ENCODE results near the gene TNNT3. TPM values are rescaled to one million over a fixed set of nuclear protein-coding genes. Genes with fewer than 3 reads are reported as not detected.

Gene TNNT3
- total RNA-seq, 1 experiment from 2014 or later: 0.88 TPM

DNA sequence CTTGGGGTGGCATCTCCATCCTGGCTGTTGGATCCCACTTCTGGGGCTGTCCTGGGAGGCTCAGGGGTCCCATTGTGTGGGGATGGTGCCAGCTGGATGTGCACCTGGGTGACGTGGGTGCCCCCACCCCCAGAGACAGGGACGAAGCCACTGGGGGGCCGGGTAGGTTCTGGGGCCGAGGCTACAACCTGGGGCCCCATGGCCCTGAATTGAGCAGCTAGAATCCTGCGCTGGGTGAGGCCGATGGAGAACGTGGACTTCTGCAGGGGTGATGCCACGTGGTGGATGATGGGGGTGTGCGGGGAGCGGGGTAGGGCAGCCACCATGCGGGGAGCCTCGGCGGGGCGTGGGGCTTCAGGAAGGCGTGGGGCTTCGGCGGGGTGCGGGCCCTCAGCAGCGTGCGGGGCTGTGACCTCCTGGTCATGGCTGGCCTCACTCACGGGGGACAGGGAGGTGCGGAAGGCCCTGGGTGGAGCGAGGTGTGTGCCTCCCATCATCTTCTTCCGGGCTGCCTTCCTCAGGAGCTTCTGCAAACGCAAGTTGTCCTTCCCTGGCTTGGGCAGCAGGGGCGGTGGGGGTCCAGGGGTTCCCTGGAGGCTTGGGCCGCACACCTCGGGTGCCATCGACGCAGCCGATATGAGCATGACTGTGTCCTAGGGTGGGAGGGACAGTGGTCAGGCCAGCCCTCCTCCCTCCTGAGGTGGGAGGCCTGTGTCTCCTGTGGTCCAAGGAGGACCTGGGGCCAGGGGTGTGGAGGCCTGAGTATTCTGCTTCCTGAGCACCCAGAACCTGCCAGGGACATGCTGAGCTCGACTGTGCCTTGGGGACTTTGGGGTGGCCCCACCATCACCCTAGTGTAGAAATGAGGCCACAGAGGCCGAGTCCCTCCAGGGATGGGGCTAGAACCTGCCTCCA, 29.3 kb upstream of the TNNT3 start:
- Histone ChIP-seq H3K27me3 (replicated peaks; ENCODE audit: control insufficient read depth, insufficient read depth, low read length) (no peaks in the 10 kb centered on the region), H3K4me3 (ENCODE audit: low read depth, low read length) (no peak overlapping the region), H3K9me3 (no peaks in the 10 kb centered on the region), H3K4me1 (no peaks in the 10 kb centered on the region), H3K36me3 (ENCODE audit: control insufficient read depth, insufficient read depth, low read length) (no peaks in the 10 kb centered on the region)
- no peak overlapping the region for H3K4me3 Mint-ChIP-seq (ENCODE audit: unreplicated experiment)
- intact Hi-C loops (cut with micrococcal nuclease; ENCODE audit: unreplicated experiment): no loop called here
- no peaks in the 10 kb centered on the region for H3K9me3 Mint-ChIP-seq (ENCODE audit: unreplicated experiment)
- DNase-seq: no peak
- H3K36me3 Mint-ChIP-seq (ENCODE audit: insufficient read depth, unreplicated experiment): no peaks in the 10 kb centered on the region
- ChIA-PET POLR2A (no interaction called here), CTCF (interaction anchor here (1.2 kb wide), 1 partner anchor 55 kb away, joined by 3 read pairs; the partner anchor contains the start of gene SYT8)
- no peak overlapping the region for H3K27ac Mint-ChIP-seq (ENCODE audit: unreplicated experiment)
- no peaks in the 10 kb centered on the region for H3K4me1 Mint-ChIP-seq (ENCODE audit: low read depth, unreplicated experiment)
- TF ChIP-seq, protein P1, sequence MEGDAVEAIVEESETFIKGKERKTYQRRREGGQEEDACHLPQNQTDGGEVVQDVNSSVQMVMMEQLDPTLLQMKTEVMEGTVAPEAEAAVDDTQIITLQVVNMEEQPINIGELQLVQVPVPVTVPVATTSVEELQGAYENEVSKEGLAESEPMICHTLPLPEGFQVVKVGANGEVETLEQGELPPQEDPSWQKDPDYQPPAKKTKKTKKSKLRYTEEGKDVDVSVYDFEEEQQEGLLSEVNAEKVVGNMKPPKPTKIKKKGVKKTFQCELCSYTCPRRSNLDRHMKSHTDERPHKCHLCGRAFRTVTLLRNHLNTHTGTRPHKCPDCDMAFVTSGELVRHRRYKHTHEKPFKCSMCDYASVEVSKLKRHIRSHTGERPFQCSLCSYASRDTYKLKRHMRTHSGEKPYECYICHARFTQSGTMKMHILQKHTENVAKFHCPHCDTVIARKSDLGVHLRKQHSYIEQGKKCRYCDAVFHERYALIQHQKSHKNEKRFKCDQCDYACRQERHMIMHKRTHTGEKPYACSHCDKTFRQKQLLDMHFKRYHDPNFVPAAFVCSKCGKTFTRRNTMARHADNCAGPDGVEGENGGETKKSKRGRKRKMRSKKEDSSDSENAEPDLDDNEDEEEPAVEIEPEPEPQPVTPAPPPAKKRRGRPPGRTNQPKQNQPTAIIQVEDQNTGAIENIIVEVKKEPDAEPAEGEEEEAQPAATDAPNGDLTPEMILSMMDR (IDR thresholded peaks at IDR 0.05; ENCODE audit: insufficient read depth in 1 of 2, low read depth in 1 of 2, low read length in 1 of 2, severe bottlenecking in 1 of 2, unreplicated experiment in 1 of 2): no peak
- H3K27me3 Mint-ChIP-seq (ENCODE audit: insufficient read depth, unreplicated experiment): peaks cover 3% of the 10 kb centered on the region
- BruUV-seq (replicated peaks): no TSS peak

GRCh38 chr11:1890856-1891830, 28.4 kb upstream of the TNNT3 start:
- ChIA-PET CTCF (interaction anchor here (1.2 kb wide), 2 partner anchors 56 to 260 kb away, joined by 3 read pairs; partner anchors contain the start of gene SYT8), POLR2A (no interaction called here)
- H3K9me3 Mint-ChIP-seq (ENCODE audit: unreplicated experiment): no peaks in the 10 kb centered on the region
- no peaks in the 10 kb centered on the region for H3K4me1 Mint-ChIP-seq (ENCODE audit: low read depth, unreplicated experiment)
- no peak for DNase-seq
- Histone ChIP-seq H3K4me1 (no peaks in the 10 kb centered on the region), H3K27me3 (replicated peaks; ENCODE audit: control insufficient read depth, insufficient read depth, low read length) (no peaks in the 10 kb centered on the region), H3K9me3 (no peaks in the 10 kb centered on the region), H3K4me3 (ENCODE audit: low read depth, low read length) (no peak overlapping the region), H3K36me3 (ENCODE audit: control insufficient read depth, insufficient read depth, low read length) (no peaks in the 10 kb centered on the region)
- peaks cover 3% of the 10 kb centered on the region for H3K27me3 Mint-ChIP-seq (ENCODE audit: insufficient read depth, unreplicated experiment)
- no peak overlapping the region for H3K27ac Mint-ChIP-seq (ENCODE audit: unreplicated experiment)
- BruUV-seq (replicated peaks): no TSS peak
- no peaks in the 10 kb centered on the region for H3K36me3 Mint-ChIP-seq (ENCODE audit: insufficient read depth, unreplicated experiment)
- intact Hi-C loops (cut with micrococcal nuclease; ENCODE audit: unreplicated experiment): no loop called here
- H3K4me3 Mint-ChIP-seq (ENCODE audit: unreplicated experiment): no peak overlapping the region
- TF ChIP-seq, protein P1 (IDR thresholded peaks at IDR 0.05; ENCODE audit: insufficient read depth in 1 of 2, low read depth in 1 of 2, low read length in 1 of 2, severe bottlenecking in 1 of 2, unreplicated experiment in 1 of 2): no peak

- TF ChIP-seq, protein P1 (IDR thresholded peaks at IDR 0.05; ENCODE audit: insufficient read depth in 1 of 2, low read depth in 1 of 2, low read length in 1 of 2, severe bottlenecking in 1 of 2, unreplicated experiment in 1 of 2): no peak
- POLR2A ChIA-PET: no interaction called here
- no peaks in the 10 kb centered on the region for H3K9me3 ChIP-seq
- peaks cover 3% of the 10 kb centered on the region for H3K27me3 Mint-ChIP-seq (ENCODE audit: insufficient read depth, unreplicated experiment)
- CTCF ChIA-PET: interaction anchor here (1.2 kb wide), 2 partner anchors 57 to 260 kb away, joined by 3 read pairs; partner anchors contain the start of gene SYT8
- no peaks in the 10 kb centered on the region for H3K4me1 Mint-ChIP-seq (ENCODE audit: low read depth, unreplicated experiment)
- intact Hi-C loops (cut with micrococcal nuclease; ENCODE audit: unreplicated experiment): no loop called here
- no peaks in the 10 kb centered on the region for H3K27me3 ChIP-seq (replicated peaks; ENCODE audit: control insufficient read depth, insufficient read depth, low read length)
- no TSS peak for BruUV-seq (replicated peaks)
- no peak within 1 kb of the TSS for H3K27ac Mint-ChIP-seq (ENCODE audit: unreplicated experiment)
- H3K4me3 Mint-ChIP-seq (ENCODE audit: unreplicated experiment): no peak within 1 kb of the TSS
- no peaks in the 10 kb centered on the region for H3K36me3 ChIP-seq (ENCODE audit: control insufficient read depth, insufficient read depth, low read length)
- H3K4me3 ChIP-seq (ENCODE audit: low read depth, low read length): no peak within 1 kb of the TSS
- H3K4me1 ChIP-seq: no peaks in the 10 kb centered on the region
- no peaks in the 10 kb centered on the region for H3K36me3 Mint-ChIP-seq (ENCODE audit: insufficient read depth, unreplicated experiment)
- H3K9me3 Mint-ChIP-seq (ENCODE audit: unreplicated experiment): no peaks in the 10 kb centered on the region
- no peak for DNase-seq
These were observed 27.7 kb upstream of the TNNT3 start, which contains the start of gene PRR33 for GRCh38 chr11:1891831-1892115. TSS of gene PRR33 (minus strand) at chr11:1891895. CDS start at chr11:1890584, 1,311 bp downstream.

Measured in Caco-2 (cell line).